HTERT RPE-1 (cell line): ENCODE measurements around the gene SPR.

Experiments used
- in situ Hi-C: fragments of 300-500 bp; cut with MboI; formaldehyde crosslinking; loops from 4 replicates; pipeline ENCODE4 v1.14.3; 2020; ENCODE audit warnings: low sequenced_read_pairs

SPR gene

DNA sequence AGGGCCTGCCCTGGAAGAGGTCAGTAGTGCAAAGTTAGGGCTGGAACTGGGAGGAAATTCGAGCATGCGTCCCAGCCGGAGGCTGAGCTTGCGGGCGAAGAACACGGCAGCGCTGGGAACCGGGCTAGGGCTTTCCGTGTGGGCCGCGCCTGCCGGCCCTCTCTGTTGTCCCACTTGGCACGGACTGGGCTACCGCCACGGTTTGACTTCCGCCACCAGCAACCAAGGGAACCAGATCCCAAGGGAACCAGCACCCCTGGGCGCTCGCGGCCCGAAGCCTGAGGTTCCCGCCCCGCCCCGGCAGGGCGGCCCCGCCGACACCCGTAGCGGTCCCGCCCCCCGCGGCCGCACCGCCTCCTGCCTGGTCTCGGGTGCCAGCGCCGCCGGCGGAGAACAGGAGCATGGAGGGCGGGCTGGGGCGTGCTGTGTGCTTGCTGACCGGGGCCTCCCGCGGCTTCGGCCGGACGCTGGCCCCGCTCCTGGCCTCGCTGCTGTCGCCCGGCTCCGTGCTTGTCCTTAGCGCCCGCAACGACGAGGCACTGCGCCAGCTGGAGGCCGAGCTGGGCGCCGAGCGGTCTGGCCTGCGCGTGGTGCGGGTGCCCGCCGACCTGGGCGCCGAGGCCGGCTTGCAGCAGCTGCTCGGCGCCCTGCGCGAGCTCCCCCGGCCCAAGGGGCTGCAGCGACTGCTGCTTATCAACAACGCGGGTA, at the start of gene SPR:
SPR (plus strand) TSS at position 377 of the 708 bp plus-strand sequence; CDS start at position 402, 25 bp downstream.
- in situ Hi-C loops = no loop called here

DNA sequence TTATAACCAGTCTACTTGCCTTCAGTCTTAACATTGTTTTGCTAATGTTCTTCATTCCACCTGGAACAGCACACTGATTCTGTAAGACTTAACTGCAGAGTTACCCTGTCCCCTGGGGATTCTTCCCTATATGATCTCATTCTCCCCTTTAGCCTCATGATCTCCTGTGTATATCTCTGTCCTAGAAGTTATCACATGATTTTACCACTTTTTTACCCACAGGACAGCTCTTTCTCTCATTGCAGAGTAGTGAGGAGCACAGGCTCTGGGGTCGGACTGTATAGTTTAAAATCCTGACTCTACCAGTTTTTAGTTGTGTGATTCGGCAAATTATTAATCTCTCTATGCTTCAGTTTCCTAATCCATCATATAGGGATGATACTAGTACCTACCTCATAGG, 47.1 kb upstream of the SPR start:
- in situ Hi-C loops = no loop called here

GRCh38 chr2:72841462-72842125, 45.6 kb upstream of the SPR start:
- in situ Hi-C loops = no loop called here

DNA sequence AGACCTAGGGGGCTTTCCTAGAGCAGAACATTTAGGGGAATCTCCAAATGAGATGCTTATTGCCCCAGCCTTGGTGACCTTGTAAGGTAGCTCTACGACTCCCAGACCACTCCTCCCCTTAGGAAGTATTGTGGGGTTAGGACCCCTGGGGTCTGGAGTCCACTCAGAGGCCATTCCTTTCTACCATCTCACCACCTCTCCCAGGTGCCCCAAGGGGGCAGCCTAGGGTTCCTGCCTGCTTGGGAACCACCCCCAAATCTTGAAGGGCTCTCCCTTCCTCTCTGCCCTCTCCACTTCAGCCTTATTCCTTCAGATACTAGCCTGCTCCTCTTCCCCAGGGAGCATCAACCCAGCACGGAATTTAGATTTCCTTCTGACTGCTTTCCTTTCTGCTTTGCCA, 43.9 kb upstream of the SPR start:
- in situ Hi-C loops = no loop called here

DNA sequence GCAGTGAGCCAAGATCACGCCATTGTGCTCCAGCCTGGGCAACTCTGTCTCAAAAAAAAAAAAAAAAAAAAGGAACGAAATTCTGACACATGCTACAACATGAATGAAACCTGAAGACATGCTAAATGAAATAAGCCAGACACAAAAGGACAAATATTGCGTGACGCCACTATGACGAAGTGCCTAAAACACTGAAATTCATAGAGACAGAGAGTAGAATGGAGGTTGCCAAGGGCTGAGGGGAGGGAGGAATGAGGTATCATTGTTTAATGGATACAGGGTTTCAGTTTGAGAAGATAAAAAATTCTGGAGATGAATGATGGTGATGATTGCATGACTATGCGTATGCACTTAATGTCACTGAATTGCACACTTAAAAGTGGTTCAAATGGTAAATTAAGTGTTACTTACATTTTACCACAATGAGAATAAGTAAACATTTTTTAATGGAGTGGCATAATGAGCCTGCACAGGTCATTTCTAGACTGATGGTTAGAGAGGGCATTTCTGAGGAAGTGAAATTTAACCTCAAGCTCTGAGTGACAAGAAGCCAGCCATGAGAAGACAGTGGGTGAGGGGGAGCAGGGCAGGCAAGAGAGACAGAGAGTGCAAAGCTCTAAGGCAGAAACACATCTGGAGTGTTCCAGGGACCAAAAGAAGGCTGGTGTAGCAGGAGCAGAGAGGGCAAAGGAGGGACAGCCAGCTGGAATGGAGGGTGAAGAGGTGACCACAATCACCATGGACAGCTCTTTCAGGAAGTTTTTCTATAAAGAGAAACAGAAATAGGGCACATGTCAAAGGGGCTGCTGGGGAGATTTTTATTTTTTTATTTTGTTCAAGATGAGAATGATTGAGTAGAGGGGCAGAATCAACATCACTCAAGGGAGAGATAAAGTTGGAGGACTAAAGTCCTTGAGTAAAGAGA, 40.8 kb upstream of the SPR start:
- in situ Hi-C loops = no loop called here

DNA sequence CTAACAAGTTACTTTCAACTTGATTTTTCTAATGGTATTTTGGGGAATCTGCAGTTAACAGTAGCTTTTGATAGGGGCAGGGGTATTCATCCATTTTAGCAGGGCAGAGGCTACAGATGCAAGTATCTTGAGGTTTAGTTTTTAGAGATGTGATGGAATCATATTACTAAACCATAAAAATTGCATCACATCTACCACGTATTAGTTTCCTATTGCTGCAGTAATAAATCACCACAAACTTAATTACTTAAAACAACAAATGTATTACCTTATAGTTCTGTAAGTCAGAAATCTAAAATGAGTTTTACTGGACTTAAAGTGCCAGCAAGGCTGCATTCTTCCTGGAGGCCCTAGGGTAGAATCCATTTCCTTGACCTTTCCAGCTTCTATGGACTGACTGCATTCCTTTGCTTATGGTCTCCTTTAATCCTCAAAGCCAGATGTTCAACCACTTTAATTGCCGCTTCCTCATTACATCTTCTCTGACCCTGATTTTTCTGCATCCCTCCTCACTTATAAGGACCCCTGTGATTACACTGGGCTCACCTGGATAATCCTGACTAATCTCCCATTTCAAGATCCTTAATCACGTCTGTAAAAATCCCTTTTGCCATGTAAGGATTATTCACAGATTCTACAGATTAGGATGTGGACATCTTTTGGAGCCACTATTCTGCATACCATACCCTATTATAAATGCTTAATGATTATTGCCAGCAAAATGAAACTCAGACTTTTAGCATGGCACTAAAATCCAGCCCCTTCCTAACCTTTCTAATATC, 39.5 kb upstream of the SPR start:
- in situ Hi-C loops = no loop called here

- in situ Hi-C loops = no loop called here
Observed at GRCh38 chr2:72848436-72849137, 38.6 kb upstream of the SPR start.

- in situ Hi-C loops = no loop called here
Observed at GRCh38 chr2:72849138-72849462, 38.1 kb upstream of the SPR start.

- in situ Hi-C loops = loop anchor here (25.0 kb wide), 1 partner anchor 89 kb away; no protein-coding TSS in a partner anchor
Observed at GRCh38 chr2:72851333-72851732, 35.9 kb upstream of the SPR start.

DNA sequence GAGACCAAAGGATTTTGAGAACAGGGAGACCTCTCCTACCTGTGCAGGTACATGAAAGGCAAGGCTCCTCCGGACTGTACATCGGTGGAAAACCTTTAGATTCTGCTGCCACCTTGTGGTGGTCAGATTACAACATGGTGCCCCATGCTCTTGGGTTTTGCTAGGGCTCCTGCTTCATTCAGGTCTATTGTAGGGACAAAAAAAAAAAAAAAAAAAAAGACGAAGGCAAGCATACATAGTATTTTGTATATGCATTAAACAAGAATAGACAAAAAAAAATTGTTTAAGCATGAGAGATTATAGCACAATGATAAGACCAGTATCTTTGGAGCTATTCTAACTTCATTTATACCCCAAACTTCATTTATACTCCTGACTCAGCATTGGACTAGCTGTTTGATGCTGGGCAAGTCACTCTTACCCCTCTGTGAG, 27.4 kb upstream of the SPR start:
- in situ Hi-C loops = loop anchor here (25.0 kb wide), 1 partner anchor 98 kb away; no protein-coding TSS in a partner anchor

DNA sequence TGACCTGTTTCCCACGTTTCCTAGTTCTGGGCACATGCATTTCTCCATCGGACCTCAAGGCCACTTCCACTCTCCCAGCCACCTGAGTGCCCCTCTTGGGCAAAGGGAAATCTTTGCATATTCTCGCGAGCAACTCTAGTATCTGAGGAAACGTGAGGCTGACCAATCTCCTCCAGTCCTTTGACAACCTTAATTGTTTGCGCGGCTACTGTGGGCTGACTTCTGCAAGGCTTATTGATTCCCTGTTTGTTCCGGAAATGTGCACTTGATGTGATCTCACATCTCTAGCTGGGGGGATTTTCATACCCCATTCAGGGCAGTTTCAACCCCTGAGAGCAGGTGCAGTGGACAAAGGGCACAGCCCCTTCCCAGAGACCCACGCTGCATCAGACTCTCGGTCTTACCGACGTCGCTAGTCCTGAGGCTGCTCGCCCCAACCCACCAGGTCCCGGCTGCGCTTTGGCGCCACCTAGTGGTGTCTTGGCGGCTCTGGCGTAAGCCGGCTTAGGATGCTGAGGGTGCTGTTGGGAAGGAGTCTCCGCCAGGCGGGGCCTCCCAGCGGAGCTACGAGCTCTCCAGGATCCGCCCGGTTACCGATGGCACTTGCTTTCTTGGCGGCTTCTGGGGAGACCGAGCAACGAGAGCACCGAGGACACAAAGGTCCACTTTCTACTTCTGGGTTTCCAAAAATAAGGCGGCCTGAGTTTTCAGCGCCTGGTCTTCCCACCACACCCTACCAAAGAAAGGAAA, 24.8 kb upstream of the SPR start:
- in situ Hi-C loops = loop anchor here (25.0 kb wide), 1 partner anchor 100 kb away; no protein-coding TSS in a partner anchor

DNA sequence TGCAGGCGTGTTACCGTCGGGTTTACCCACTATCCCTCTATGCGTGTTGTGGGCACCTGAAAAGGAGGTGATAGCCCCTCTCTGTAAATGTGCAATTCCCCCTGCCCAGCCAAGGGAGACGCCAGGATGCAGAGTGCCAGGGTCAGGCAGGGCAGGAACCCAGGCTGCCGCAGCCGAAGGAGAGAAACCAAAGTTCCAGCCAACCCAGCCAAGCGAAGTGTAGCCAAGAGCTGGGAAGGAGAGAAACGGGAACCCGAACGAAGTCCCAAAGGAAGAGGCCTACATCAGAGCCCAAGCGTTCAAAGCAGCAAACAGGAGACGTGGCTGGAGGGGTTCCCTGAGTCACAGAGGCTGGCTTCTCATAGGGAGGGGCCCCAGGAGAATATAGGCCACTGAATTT, 24.2 kb upstream of the SPR start:
- in situ Hi-C loops = loop anchor here (25.0 kb wide), 1 partner anchor 101 kb away; no protein-coding TSS in a partner anchor

DNA sequence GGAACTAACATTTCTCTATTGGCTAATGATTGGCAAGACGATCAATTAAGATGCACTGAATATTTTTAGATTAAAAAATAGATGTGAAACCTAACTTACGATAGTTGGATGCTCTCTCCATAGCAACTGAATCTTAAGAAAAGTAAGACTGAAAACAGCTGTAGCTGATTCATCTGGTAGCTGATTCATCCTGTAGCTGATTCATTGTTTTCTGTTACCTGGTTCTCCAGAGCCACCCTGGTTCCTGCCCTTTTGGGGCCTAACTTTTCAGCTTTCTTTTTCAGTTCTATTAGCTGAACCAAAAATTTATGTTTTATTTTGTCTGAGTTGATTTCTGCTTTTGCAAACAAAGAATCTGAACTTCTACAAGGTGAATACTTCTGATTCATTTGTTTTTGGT, 22.7 kb upstream of the SPR start:
- in situ Hi-C loops = loop anchor here (25.0 kb wide), 1 partner anchor 102 kb away; no protein-coding TSS in a partner anchor

DNA sequence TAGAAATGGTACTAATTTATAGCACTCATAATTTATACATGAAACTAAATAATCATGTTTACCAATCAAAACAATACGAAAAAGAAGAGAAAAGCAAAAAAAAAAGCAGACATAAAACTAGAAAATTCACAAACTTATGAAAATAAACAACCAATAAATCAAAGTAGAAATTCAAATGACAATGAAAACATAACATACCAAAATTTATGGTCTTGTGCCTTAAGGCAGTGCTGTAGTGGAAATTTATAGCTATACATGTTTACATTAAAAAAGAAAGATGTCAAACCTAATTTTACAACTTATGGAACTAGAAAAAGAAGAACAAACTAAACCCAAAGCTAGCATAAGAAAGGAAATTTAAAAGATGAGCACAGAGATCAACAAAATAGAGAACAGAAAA, 16.1 kb upstream of the SPR start:
- in situ Hi-C loops = loop anchor here (25.0 kb wide), 1 partner anchor 109 kb away; no protein-coding TSS in a partner anchor

GRCh38 chr2:72871880-72872279, 15.3 kb upstream of the SPR start:
- in situ Hi-C loops = loop anchor here (25.0 kb wide), 1 partner anchor 110 kb away; no protein-coding TSS in a partner anchor

- in situ Hi-C loops = no loop called here
Observed at GRCh38 chr2:72883356-72883962, 3.7 kb upstream of the SPR start.

DNA sequence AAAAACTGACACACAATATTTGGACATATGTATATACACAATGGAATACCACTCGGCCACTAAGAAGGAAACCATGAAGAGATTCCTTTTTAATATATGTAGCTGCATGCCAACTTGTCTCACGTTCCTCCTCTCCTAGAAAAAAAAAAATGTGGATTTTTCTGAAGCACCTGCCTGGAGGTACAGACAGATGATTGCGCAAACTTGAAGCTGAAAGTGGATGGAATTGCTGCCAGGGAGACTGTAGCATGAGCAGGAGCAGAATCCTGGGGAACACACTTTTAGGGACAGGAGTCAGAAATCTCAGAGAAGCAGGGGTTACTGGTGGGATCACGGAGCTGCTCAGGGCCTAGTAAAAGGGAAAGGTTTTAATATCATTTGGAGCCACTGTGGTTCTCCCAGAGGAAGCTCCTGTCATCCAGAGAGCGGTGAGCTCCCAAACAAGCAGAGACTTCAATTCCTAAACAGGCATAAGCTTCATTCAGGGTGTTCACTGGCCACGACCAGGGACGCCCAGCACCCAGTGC, 640 bp upstream of the SPR start:
- in situ Hi-C loops = no loop called here

GRCh38 chr2:72887740-72888437, 681 bp downstream of the SPR start:
- in situ Hi-C loops = no loop called here
